Activated naive CD4-positive, alpha-beta T cell treated with anti-CD3 and anti-CD28 coated beads, Interleukin-2, amount 50 U/mL, for 16 hours (primary cell): Measurements from ENCODE around the gene FAM20C.
"Not testable (repeated sequence)": the region's sequence is repeated elsewhere in the genome, so short reads cannot be mapped to it uniquely, and the experiment has no call there.

Experiments
- DNase-seq: peaks from one replicate; pipeline ENCODE4 v3.0.0-alpha.2; 2020

FAM20C gene

GRCh38 chr7:297141-297540 is 104.8 kb downstream of the FAM20C start:
- DNase-seq = not testable (repeated sequence)

- no peak for DNase-seq
Measured at GRCh38 chr7:297611-298374, 105.4 kb downstream of the FAM20C start.

GRCh38 chr7:298375-298702 is 106.0 kb downstream of the FAM20C start:
- no peak for DNase-seq

GRCh38 chr7:298743-299142 is 106.4 kb downstream of the FAM20C start:
- no peak for DNase-seq

- DNase-seq = no peak
Measured at GRCh38 chr7:299169-299568, 106.8 kb downstream of the FAM20C start.

GRCh38 chr7:299628-300027 is 107.3 kb downstream of the FAM20C start:
- no peak for DNase-seq

GRCh38 chr7:300048-300447 is 107.7 kb downstream of the FAM20C start:
- DNase-seq = no peak

GRCh38 chr7:300546-301290 is 108.3 kb downstream of the FAM20C start:
- DNase-seq = no peak

GRCh38 chr7:301291-302053 is 109.1 kb downstream of the FAM20C start:
- DNase-seq = no peak

- DNase-seq = no peak
Measured at GRCh38 chr7:302054-302992, 110.0 kb downstream of the FAM20C start.

GRCh38 chr7:303425-303824 is 111.1 kb downstream of the FAM20C start:
- no peak for DNase-seq

- DNase-seq = no peak
Measured at GRCh38 chr7:303884-304573, 111.7 kb downstream of the FAM20C start.

- DNase-seq = no peak
Measured at GRCh38 chr7:304574-305409, 112.4 kb downstream of the FAM20C start.

- no peak for DNase-seq
Measured at GRCh38 chr7:305410-306151, 113.2 kb downstream of the FAM20C start.

GRCh38 chr7:307970-308369 is 115.6 kb downstream of the FAM20C start:
- no peak for DNase-seq

GRCh38 chr7:309586-310228 is 117.3 kb downstream of the FAM20C start:
- DNase-seq = no peak
